OCI-LY3 (cell line): ENCODE data around the gene ZDHHC24.

Source experiments
- H2AFZ ChIP-seq: fragments of 200-600, 300-600 bp; shearing (Covaris generic); 2 replicates; pipeline ENCODE4 v1.6.0; 2014; ENCODE audit warnings: antibody characterized with exemption, low read depth, low read length
- H3K27ac ChIP-seq: fragments of 200-600, 300-600 bp; sonication (generic); 2 replicates; pipeline ENCODE4 v1.5.1; 2014; ENCODE audit warnings: mild to moderate bottlenecking, low read length, moderate library complexity, mixed read lengths
- H3K27me3 ChIP-seq: fragments of 200-600, 300-600 bp; sonication (generic); 2 replicates; pipeline ENCODE4 v1.6.1; 2014; ENCODE audit warnings: low read depth, low read length, mixed read lengths
- H3K36me3 ChIP-seq: fragments of 200-600, 300-600 bp; sonication (generic); replicated peaks from 2 replicates; pipeline ENCODE3; 2014; ENCODE audit warnings: low read depth, low read length, mixed read lengths
- H3K4me1 ChIP-seq: fragments of 300-600, 200-600 bp; sonication (generic); 2 replicates; pipeline ENCODE4 v1.6.1; 2014; ENCODE audit warnings: low read length, mixed read lengths
- H3K4me2 ChIP-seq: fragments of 200-600, 300-600 bp; sonication (generic); 2 replicates; pipeline ENCODE4 v1.6.1; 2014; ENCODE audit warnings: low read length, mixed read lengths
- H3K4me3 ChIP-seq: fragments of 300-600, 200-600 bp; sonication (generic); 2 replicates; pipeline ENCODE4 v1.5.1; 2014; ENCODE audit warnings: antibody characterized with exemption, mild to moderate bottlenecking, low read length, moderate library complexity
- H3K79me2 ChIP-seq: fragments of 300-600, 200-600 bp; shearing (Covaris generic); 2 replicates; pipeline ENCODE4 v1.6.1; 2014; ENCODE audit warnings: mild to moderate bottlenecking, low read length, mixed read lengths
- H3K9ac ChIP-seq: fragments of 300-600, 200-600 bp; shearing (Covaris generic); 2 replicates; pipeline ENCODE4 v1.6.0; 2014; ENCODE audit warnings: mild to moderate bottlenecking, low read length, moderate library complexity
- H3K9me3 ChIP-seq: fragments of 200-600, 300-600 bp; shearing (Covaris generic); 2 replicates; pipeline ENCODE4 v1.6.1; 2014; ENCODE audit warnings: low read length, mixed read lengths; ENCODE audit not compliant: insufficient read depth
- H4K20me1 ChIP-seq: fragments of 200-600, 300-600 bp; sonication (generic); 2 replicates; pipeline ENCODE4 v1.6.1; 2016; ENCODE audit warnings: low read length, mixed read lengths; ENCODE audit not compliant: insufficient read depth
- EZH2phosphoT487 ChIP-seq: fragments of 200-600 bp; shearing (Covaris generic); IDR thresholded peaks from 2 replicates; pipeline ENCODE4 v1.6.1; 2018; ENCODE audit warnings: antibody characterized with exemption, mixed run types, low read depth
- TF ChIP-seq, protein P1 (sequence below): fragments of 200-600, 300-600 bp; sonication (generic); IDR thresholded peaks from 2 replicates; pipeline ENCODE4 v1.5.1; 2014; ENCODE audit warnings: antibody characterized with exemption, low read length, low read depth

ZDHHC24 gene

DNA sequence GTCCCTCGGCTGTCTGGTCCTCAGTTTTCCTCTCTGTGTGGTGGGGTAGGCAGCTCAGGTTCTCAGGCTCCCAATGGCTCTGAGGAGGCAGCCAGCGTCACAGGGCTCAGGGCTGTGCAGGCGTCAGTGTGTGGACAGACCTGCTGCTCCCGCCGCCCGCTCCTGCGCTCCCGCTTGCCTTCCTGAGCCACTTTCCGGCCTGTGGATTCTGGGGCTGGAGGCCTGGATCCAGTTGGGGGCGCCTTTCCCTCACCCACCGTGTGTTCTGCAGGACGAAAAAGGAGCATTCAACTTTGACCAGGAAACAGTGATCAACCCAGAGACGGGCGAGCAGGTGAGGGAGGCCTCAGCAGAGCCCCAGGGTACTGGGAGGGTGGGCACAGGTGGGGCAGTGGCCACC, 50.9 kb downstream of the ZDHHC24 start:
- Histone ChIP-seq H3K9ac (no peak overlapping the region), H3K4me3 (no peak overlapping the region), H2AFZ (no peak overlapping the region), H3K79me2 (no peaks in the 10 kb centered on the region), H3K9me3 (no peaks in the 10 kb centered on the region), H4K20me1 (no peaks in the 10 kb centered on the region), H3K36me3 (peaks cover 38% of the 10 kb centered on the region), H3K4me1 (no peaks in the 10 kb centered on the region), H3K27me3 (no peaks in the 10 kb centered on the region), H3K27ac (no peak overlapping the region), H3K4me2 (no peak overlapping the region)
- TF ChIP-seq EZH2phosphoT487 = no peak
- TF ChIP-seq, protein P1, sequence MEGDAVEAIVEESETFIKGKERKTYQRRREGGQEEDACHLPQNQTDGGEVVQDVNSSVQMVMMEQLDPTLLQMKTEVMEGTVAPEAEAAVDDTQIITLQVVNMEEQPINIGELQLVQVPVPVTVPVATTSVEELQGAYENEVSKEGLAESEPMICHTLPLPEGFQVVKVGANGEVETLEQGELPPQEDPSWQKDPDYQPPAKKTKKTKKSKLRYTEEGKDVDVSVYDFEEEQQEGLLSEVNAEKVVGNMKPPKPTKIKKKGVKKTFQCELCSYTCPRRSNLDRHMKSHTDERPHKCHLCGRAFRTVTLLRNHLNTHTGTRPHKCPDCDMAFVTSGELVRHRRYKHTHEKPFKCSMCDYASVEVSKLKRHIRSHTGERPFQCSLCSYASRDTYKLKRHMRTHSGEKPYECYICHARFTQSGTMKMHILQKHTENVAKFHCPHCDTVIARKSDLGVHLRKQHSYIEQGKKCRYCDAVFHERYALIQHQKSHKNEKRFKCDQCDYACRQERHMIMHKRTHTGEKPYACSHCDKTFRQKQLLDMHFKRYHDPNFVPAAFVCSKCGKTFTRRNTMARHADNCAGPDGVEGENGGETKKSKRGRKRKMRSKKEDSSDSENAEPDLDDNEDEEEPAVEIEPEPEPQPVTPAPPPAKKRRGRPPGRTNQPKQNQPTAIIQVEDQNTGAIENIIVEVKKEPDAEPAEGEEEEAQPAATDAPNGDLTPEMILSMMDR = no peak

DNA sequence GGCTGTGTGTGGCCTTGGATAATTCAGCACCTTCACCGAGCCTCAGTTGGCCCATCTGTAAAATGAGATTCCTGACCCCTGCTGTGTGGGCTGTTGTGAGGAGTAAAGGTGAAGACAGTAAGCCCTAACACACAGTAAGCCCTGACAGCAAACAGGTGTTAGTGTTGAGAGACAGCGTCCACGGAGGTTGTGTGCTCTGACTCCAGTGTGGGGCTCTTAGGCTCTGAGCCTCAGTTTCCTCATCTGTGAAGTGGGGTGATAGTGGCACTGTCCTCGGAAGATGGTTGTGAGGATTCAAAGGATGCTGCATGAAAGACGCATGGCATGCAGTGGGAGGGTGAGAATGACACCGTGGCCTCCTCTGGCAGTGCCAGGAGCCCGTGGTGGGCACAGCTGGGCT, 51.4 kb downstream of the ZDHHC24 start:
- Histone ChIP-seq H3K9me3 (no peaks in the 10 kb centered on the region), H3K4me1 (no peaks in the 10 kb centered on the region), H3K27ac (no peak overlapping the region), H3K36me3 (peaks cover 41% of the 10 kb centered on the region), H2AFZ (no peak overlapping the region), H3K4me3 (no peak overlapping the region), H3K4me2 (no peak overlapping the region), H3K79me2 (no peaks in the 10 kb centered on the region), H3K27me3 (no peaks in the 10 kb centered on the region), H3K9ac (no peak overlapping the region), H4K20me1 (no peaks in the 10 kb centered on the region)
- no peak for TF ChIP-seq EZH2phosphoT487
- TF ChIP-seq, protein P1 = no peak

DNA sequence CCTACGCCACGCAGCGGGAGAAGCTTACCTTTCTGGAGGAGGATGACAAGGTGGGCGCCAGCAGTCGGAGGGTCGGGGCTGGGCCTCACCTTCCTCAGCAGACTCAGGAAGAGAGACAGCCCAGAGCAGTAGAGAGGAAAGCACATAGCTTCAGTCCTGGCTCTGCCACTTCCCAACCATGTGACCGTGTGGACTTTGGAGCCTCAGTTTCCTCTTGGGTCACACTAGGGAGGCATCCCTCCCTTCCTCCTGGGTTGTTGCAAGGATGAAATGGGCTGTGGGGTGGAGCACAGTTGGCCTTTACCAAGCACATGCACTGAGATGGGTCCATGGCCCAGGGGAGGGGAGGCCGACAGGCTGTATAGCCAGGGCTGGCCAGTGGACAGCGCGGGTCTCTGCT, 52.7 kb downstream of the ZDHHC24 start:
- no peaks in the 10 kb centered on the region for H4K20me1 ChIP-seq
- H3K4me3 ChIP-seq = no peak overlapping the region
- H3K79me2 ChIP-seq = no peaks in the 10 kb centered on the region
- no peak overlapping the region for H3K9ac ChIP-seq
- H2AFZ ChIP-seq = no peak overlapping the region
- H3K36me3 ChIP-seq = peaks cover 41% of the 10 kb centered on the region
- no peaks in the 10 kb centered on the region for H3K4me1 ChIP-seq
- H3K27ac ChIP-seq = no peak overlapping the region
- H3K27me3 ChIP-seq = no peaks in the 10 kb centered on the region
- no peak overlapping the region for H3K4me2 ChIP-seq
- no peaks in the 10 kb centered on the region for H3K9me3 ChIP-seq
- TF ChIP-seq EZH2phosphoT487 = no peak
- TF ChIP-seq, protein P1 = no peak

DNA sequence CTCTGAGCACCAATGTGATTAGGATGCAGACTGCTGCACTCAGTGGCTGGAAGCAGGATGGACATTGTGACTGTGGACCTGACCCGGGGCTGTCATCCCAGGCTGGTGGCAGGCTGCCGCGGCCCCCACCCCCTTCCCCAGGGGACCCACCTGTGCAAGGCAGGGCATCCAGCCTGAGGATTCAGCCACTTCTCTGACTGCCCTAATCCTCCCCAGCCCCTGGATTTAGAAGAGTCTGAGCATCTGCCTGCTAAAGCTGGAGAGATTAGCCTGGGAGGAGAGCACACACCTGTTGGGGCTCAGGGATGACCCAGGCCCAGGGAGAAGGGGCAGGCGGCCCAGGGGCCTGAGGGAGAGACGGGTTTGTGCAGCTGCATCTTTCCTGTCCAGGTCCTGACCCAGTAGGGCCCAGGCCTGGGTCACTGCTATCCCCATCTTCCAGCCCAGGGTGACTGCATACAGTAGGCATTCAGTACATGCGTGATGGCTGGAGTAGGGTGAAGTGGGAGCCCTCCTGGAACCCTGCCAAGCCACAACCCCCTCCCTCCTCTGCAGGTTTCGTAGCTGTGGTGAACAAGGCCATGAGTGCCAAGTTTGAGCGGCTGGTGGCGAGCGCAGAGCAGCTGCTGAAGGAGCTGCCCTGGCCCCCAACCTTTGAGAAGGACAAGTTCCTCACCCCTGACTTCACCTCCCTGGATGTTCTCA, 53.5 kb downstream of the ZDHHC24 start:
- TF ChIP-seq, protein P1 = no peak
- no peak for TF ChIP-seq EZH2phosphoT487
- Histone ChIP-seq H3K79me2 (no peaks in the 10 kb centered on the region), H3K9ac (no peak overlapping the region)

More for the DNA sequence above, 53.5 kb downstream of the ZDHHC24 start:
- no peaks in the 10 kb centered on the region for H3K27me3 ChIP-seq
- no peak overlapping the region for H3K27ac ChIP-seq
- no peaks in the 10 kb centered on the region for H4K20me1 ChIP-seq
- H3K4me1 ChIP-seq = no peaks in the 10 kb centered on the region
- H3K9me3 ChIP-seq = no peaks in the 10 kb centered on the region
- no peak overlapping the region for H2AFZ ChIP-seq
- peaks cover 40% of the 10 kb centered on the region for H3K36me3 ChIP-seq
- no peak overlapping the region for H3K4me3 ChIP-seq
- H3K4me2 ChIP-seq = no peak overlapping the region
